Head of caudate nucleus (tissue), 42 donors: Measurements from ENCODE around the gene PLSCR4.

Experiments
- DNase-seq, 42 donors: peaks; one replicate each; pipeline versions ENCODE4 v3.0.0 to v3.0.0-alpha.2; 2020 to 2021; ENCODE audit warnings: mixed read lengths in 7 of 42
- intact Hi-C: fragments of 100-400 bp; cut with DNase I; formaldehyde crosslinking; loops from one replicate; pipeline ENCODE4 v1.15.0; 2022

The PLSCR4 gene

DNA sequence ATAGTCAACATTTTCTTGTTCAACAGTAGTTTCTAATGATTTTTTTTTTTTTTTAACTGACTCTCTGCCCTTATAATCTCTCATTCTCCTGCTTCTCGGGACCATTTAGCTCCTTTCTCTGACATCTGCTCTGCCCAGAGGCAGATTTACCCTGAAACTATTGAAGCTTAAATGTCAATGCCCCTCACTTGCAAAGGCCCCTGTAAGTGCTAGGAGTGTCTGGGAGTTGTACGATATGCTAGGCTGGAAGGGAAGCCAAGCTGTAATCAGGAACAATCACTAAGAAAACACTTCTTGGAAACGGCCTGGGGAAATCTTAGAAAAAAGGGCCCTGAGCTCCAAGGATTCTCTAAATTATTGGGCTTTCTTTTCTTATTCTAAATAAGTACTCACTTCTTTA lies 84.1 kb downstream of the PLSCR4 start:
- no peak for DNase-seq
- intact Hi-C loops = no loop called here

DNA sequence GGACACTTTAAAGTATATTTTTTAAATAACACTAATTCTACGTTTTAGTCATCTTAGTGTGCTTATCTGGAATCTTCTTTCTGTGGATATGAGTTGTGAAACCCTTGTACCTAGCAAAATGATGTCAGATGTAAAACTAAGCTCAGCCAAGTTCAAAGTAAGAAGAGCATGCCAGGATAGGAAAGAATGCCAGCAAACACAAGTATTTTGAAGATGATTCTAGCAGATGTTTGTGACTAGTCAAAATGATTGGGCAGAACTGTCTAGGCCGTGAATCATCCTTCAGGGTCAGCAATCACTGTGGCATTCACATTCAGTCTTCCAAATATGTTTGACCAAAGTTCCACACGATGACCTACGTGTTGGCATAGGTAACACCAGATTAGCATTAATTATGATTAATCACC lies 84.5 kb downstream of the PLSCR4 start:
- DNase-seq = no peak
- intact Hi-C loops = no loop called here

DNA sequence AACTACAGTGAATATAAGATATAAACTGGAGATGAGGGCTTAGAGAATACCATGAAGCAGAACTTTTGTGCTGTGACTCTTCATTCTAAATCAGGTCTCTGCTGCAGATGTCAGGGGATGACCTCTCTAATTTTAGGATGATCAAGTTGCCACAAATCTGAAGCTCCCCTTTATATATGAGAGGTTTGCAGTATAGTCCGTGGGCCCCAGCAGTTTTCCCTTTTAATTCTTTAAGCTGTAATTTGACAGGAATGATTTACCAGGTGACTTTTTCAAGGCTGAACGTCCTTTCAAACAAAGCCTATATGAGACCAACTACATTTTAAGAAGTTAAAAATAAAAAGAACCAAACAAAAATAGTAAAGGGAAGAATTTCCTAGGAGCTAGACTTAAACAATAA lies 85.0 kb downstream of the PLSCR4 start:
- intact Hi-C loops = no loop called here
- no peak for DNase-seq

DNA sequence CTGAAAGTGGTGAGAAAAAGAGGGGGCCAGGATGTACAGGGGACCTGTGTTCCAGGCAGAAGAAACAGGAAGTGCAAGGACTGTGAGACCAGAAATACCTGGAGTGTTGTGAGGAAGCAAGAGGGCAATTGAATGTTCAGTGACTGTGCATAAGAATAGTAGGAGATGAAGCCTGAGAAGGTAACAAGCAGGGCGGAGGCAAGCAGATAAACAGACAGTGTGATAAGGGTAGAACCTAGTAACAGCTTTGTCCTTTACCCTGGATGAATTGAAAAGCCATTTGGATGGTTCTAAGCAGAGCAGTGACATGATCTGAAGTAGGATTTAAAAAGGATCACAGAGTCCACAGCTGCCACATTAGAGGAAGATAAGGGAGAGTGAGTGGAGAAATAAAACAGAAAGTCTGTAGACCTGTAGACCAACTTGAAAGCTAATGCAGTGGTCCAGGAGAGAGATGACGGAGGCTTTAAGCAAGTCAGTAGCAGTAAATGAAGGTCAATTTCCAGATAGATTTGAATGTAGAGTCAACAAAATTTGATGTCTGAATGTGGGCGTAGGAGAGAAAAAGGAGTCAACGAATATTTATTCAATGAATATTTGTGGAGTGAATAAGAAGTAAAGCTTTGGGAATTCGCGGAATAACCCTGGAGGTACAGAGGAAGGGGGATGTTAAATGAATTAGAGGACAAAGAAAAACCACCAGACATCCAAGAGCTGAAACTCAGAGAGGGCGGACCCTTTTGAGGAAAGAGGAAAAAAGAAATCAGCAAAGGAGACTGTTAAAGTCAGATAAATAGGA lies 85.7 kb downstream of the PLSCR4 start:
- intact Hi-C loops = no loop called here
- no peak for DNase-seq

DNA sequence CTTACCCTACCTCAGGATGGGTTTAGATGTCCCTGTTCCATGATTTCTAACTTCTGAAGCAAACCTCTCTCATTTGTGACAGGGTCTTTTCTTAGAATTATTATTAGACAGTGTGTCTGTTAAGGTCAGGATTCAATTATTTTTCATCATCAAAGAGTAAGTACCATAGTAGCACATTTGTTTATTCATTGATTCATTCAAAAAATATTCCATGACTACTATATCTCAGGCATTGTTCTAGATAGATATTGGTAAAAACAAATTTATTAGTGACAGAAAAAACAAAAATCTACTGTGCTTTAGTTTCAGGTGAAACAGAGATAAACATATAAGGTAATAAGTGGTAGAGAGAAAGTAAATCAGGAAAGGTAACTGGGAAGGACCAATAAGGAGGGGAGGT lies 86.4 kb downstream of the PLSCR4 start:
- intact Hi-C loops = no loop called here

DNA sequence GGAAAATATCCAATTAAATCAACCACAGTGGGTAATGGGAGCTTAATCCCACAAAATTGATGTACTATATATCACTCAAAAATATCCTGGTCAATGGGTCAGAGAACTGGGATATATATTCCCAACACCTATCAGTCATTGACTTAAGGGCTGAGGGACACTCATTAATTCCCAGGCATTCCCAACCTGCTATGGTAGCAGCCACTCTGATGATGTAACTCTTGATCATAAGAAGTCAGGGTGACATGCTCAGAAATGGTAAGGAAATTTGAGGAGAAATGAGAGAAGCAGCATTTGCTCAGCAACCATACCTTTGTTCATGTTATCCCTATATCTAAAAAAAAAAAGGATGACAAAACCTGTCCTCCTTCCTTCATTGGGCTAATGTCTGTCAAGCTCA lies 86.8 kb downstream of the PLSCR4 start:
- DNase-seq = no peak
- intact Hi-C loops = no loop called here

More for the DNA sequence above, 86.4 kb downstream of the PLSCR4 start:
- DNase-seq = no peak

DNA sequence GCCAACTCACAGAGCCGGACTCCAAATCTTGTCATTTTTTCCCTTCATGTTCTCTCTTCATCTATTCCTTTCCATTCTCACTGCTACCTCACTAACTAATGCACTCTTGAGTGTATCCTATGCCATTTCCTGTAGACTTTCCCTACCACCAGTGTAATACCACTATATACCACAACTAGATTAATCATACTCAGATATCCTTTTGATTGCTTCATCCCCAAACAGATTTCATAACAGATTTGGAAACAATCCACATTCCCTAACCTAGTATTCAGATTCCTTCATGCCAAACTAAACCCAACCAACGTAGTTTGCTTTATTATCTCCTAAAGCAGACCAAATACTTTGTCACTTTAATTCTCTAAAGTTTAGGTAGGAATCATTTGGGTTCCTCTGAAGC lies 87.3 kb downstream of the PLSCR4 start:
- intact Hi-C loops = no loop called here

DNA sequence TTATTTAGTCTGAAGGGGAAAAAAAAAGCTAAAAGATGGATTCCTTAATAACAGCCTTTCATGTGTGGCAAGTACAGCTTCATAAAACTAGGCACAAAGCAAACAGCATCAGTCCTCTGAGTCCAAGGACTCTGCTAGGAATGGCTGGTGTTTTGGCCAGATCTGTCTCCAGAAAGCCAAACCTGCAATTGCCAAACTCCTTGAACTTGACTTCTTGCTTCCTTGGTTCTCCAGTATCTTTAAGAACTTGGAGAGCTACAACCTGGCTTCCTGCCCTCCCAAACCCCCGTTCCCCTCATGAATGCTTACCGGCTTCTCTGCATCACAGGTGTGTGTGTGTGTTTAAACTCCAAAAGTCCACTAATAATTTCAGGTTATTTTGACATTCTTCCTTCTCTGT lies 88.3 kb downstream of the PLSCR4 start:
- intact Hi-C loops = no loop called here
- no peak for DNase-seq

More for the DNA sequence above, 87.3 kb downstream of the PLSCR4 start:
- no peak for DNase-seq

DNA sequence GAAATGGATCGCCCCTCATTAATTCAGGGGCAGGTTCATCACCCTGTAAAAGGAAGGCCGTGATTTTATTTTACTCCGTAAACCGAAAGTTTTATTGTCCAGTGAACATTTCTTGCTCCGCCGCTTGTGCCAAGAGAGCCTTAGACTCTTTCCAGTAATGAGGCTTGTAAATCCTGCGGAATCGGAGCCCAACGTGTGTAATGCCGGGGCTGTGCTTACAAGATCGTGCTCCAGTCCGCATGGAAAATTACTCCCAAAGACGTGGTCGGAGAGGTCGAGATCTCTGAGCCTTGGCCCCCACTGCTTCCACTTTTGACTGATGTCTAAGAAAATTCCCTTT lies 89.3 kb downstream of the PLSCR4 start:
- intact Hi-C loops = no loop called here
- peak in 29 of 42 donors; percentile 4 to 67 (median 27) for DNase-seq

DNA sequence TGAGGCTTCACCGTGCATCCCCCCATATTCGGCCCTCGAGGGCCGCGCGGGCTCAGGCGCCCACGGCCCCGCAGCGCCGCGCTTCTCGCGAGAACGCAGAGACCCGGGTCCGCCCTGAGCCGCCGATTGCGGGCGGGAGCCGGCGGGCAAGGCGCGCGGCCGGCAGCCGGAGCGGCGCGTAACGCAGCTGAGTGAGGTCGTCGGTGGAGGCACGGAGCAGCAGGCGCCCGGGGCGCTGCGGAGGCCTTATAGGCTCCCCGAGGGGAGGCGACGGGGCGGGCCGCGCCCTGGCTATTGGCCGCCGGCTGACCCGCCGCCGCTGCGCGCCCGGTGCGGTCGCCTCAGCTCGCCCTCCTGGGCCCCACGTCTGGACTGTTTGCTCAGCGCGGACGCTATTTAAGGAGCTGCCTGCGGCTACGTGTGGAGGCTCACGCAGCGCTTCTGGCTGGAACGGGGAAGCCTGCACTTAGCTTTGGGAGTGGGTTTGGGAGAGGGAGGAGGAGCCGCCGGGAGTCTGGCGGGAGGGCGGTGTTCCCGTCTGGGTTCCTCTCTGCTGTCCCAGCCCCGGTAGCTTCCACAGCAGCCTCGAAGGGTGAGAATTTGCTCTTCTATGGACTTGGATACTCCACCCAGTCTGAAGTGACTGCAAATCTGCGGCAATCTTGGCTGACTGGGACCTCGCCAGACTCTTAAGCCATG lies 89.8 kb downstream of the PLSCR4 start, which contains the start of gene PLOD2:
TSS of gene PLOD2 (minus strand) at position 221 of the 699 bp plus-strand sequence. CDS start at position 26, 195 bp downstream.
- peak in 41 of 42 donors; percentile 40 to 83 (median 62) for DNase-seq
- intact Hi-C loops = no loop called here

DNA sequence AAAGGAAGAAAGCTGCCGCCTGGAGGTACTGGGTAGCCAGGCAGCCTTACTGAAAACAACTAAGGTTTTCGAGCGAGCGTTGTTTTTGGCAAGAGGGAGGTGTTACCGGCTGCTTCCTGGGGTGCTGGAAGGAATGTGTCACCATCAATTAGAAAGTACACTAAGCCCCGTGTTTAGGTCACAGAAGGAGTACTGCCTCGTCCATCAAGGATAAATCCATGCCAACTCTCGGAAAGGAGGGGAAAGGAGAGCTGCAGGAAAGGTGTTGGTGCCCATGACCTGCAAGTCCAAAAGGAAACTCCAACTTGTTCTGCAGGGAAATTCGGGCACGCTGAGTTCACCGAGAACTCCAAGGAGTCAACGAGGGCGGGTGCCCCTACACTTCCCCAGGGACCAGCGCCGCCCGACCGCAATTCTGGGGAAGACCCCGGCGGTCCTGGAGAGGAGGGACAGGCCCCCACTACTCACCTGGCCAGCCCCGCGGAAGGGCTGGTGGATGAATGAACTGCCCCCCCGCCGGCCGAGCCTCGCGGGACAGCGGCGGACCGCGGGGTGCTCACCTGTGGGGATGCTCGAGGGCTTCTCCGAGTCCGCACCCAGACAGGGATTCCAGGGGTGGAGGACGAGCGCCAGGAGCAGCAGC lies 90.5 kb downstream of the PLSCR4 start:
- peak in 40 of 42 donors; percentile 15 to 78 (median 46) for DNase-seq

DNA sequence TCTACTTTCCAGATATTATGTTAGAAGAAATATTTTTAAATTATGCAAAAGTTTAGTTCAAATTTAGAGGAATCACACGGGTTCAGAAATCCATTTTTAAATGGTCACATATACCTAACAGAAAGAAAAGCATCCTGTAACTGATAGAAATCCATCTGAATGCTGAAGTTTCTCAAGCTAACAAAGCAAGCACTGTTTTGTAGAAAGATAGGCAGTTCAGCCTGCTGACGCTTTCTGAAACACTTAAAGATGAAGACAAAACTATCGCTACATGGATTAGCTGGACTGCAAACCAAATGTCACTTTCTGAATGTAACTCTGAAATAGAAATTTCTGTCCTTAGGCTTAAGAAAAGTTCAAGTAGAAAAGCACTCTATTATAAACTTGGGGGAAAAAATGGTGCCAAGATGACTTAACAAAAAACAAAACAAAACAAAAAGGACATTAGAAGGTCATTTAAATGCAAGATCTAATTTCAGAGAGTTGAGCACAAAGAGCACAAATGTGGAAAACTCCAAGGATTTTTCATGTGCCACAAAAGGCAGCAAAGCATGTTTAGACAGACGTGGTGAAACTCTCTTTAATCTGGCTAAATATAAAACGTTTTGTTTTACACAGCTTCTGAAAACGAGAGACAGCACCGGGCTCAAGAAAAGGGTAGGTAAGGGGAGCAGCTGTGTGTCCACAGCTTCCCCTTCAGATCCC lies 91.1 kb downstream of the PLSCR4 start:
- intact Hi-C loops = no loop called here
- no peak for DNase-seq

More for the DNA sequence above, 90.5 kb downstream of the PLSCR4 start:
- intact Hi-C loops = no loop called here

DNA sequence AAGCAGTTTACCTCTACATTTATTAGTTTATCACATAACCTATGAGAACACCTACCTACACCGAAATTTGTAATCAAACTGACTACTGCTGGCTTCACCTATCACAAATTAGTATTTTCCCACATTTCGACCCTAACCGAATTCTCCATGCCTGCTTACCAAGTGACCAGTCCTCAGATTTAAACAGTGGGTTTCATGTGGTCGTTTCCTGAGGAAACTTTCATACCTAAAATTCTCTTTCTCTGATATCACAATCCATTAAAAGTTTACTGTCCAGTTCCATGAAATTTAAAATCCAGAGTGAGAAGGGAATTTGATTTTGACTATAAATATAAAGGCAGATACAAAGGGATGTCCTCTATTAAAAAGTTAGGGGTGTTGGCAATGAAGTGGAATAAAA lies 91.9 kb downstream of the PLSCR4 start:
- no peak for DNase-seq
- intact Hi-C loops = no loop called here

DNA sequence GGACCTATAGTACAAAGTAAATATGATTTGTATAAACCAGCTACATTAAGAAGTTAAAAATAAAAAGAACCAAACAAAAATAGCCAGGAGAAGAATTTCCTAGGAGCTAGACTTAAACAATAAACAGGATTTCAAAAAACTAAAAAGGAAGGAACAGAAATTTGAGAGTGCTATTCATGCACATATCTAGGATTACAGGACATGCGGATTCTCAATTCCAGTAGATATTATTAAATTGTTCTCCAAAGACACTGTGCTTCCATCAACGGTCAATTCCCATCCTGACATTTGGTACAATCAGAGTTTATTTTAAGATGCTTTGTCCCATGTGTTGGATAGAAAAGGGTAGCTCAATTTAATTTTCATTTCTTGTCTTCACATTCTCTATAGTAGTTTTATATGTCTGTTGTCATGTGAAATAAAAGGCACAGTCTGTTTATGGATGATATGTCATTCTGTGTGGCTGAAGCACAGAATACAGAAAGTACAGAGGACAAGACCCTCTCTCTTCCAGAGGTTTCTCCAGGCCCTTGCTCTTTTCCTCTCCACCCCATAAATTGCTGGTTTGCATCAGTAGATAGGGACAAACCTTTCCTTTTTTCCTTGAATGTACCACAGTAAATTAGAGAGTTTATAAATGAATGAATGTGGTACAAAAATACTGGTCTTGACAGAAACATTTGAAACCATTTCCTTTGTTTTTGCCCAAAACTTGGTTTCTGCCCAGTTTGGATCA lies 93.4 kb downstream of the PLSCR4 start:
- intact Hi-C loops = no loop called here
- DNase-seq = no peak

DNA sequence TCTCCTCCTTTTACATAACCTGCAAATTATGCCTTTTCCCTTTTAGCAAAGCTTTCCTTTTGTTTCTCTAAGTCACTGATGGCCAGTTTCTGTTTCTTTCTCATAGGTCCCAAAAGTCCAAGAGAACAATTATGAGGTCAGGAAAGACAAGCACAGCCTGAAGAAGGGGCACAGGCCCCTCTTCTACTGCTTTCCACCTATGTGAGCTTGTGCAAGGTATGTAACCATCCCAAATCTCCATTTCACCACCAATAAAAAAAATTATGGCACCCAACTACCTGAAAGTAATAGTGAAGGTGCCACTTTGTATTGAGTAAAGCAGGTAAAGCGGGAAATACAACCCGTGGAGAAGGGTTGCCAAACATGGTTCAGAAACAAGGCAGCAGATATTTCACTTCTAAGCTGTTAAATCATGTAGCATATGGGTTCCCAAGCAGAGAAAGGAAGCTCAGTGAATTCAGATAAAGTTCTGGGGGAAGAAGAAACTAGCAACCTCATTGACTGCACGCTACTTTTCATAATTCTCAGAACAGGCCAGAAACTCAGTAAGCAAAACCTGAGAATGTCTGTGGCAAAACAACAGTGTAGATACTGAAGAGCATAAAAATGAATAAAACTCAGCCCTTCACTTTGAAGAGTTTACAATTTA lies 94.1 kb downstream of the PLSCR4 start:
- intact Hi-C loops = no loop called here
- no peak for DNase-seq

DNA sequence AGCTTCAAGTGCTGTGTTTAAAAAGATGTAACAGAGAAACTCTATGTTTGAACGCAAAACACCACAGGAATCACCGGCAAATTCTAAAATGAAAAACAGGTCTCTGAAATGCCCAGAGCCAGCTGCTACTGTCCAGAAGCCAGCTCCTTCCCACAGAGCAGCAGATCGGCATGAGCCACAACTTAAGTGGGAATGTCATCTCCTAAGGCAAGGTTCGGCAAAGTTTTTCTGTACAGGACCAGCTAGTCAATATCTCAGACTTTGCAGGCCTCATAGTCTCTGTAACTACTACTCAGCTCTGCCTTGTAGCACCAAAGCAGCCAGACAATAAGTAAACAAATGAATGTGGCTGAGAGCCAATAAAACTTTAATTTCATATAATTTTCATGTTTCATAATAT lies 94.8 kb downstream of the PLSCR4 start:
- DNase-seq = peak in 3 of 42 donors; percentile 12 to 31 (median 20)
- intact Hi-C loops = no loop called here

DNA sequence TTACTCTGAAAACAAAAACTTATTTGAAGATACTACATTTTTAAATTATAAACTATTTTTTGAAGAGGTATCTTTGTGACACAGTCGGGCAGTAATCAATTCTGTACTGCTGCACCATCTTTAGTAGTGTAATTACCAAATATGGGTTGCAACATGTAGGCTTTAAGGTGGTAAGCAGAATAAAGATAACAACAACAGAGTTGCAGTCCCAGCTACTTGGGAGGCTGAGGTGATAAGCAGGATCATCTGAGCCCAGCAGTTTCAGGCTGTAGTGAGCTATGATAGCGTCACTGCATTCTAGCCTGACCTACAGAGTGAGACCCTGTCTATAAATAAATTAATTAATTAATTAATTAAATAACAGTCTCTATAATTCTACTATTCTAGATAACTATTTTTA lies 95.9 kb downstream of the PLSCR4 start:
- no peak for DNase-seq
- intact Hi-C loops = no loop called here

DNA sequence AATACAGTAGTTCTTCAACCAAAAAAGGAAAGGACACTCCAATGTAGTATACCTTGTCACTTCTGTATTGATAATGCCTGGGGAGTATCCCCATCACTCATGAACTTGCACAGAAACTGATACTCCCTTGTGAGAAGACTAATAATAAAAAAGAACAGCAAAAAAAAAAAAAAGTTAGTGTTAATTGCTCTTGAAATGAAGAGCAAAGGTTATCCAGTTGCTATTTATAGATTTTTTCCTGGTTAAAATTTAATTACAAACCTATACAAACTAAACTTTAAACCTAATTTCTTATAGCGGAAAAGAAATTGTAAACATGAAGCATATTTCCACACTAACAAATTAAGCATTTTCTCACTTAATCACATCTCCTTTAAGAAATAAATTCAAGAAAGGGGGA lies 96.6 kb downstream of the PLSCR4 start:
- no peak for DNase-seq
- intact Hi-C loops = no loop called here
